Left lung (tissue), 10 donors: ENCODE data around the gene RPL37A. TPM values are rescaled to one million over a fixed set of nuclear protein-coding genes. Genes with fewer than 3 reads are reported as not detected.

ENCODE experiments used
- ATAC-seq: fragments of 200-7000 bp; cut with Tn5 transposase; one replicate; pipeline ENCODE4 v1.9.1; 2020; ENCODE audit warnings: moderate library complexity
- DNase-seq, 4 donors: peaks; one replicate each; pipeline ENCODE4 v3.0.0-alpha.2; 2013 to 2020
- H3K27ac ChIP-seq, 2 donors: fragments of 200-600 bp; sonication (generic) in 1 of 2; one replicate each; pipeline versions ENCODE4 v1.5.0 to v1.8.0; 2020 to 2021
- H3K27me3 ChIP-seq, 2 donors: fragments of 200-600 bp; sonication (generic) in 1 of 2; one replicate each; pipeline versions ENCODE4 v1.5.0 to v1.8.0; 2020 to 2021
- H3K36me3 ChIP-seq, 2 donors: fragments of 200-600 bp; sonication (generic) in 1 of 2; one replicate each; pipeline versions ENCODE4 v1.5.0 to v1.8.0; 2020 to 2021
- H3K4me1 ChIP-seq, 2 donors: fragments of 200-600 bp; one replicate each; pipeline ENCODE4 v1.8.0; 2021
- H3K4me3 ChIP-seq, 2 donors: fragments of 200-600 bp; sonication (generic) in 1 of 2; one replicate each; pipeline versions ENCODE4 v1.5.0 to v1.8.0; 2020 to 2021; ENCODE audit warnings: mild to moderate bottlenecking in 1 of 2
- H3K9me3 ChIP-seq, 2 donors: fragments of 200-600 bp; sonication (generic) in 1 of 2; one replicate each; pipeline versions ENCODE4 v1.5.0 to v1.8.0; 2020 to 2021
- CTCF ChIP-seq, 2 donors: fragments of 200-600 bp; sonication (generic) in 1 of 2; IDR thresholded peaks; one replicate each; pipeline versions ENCODE4 v1.5.0 to v1.8.0; 2021; ENCODE audit warnings: antibody characterized with exemption in 2 of 2
- intact Hi-C, 2 donors: fragments of 100-400 bp; cut with DNase I; formaldehyde crosslinking; loops; one replicate each; pipeline versions ENCODE4 v1.11.2 to v1.14.2; 2022
- polyA plus RNA-seq, 6 donors: library from polyadenylated mRNA; unstranded; fragments of 120-200 nt; gene quantifications; one replicate each; pipeline ENCODE4 v1.2.1, GENCODE V29; 2013; ENCODE audit not compliant: insufficient read length in 6 of 6
- total RNA-seq, 2 donors: library from RNA; stranded (reverse); fragmentation: NEBNext Ultra II Directional; extraction: Animal tissue kit (Norgen Biotek cat#: 25700); gene quantifications; one replicate each; pipeline ENCODE4 v1.2.1, GENCODE V29; 2021
- donor health status: DM: no; HTN: yes; CAD: no.
- donor health status: DM: no; HTN: no; CAD: no.

The RPL37A gene
- total and polyA plus RNA-seq, 8 donors, result 1,937 to 3,203 (median 2,820) TPM

GRCh38 chr2:216491793-216492596 is 6.6 kb upstream of the RPL37A start:
- Histone ChIP-seq H3K27ac (no peak overlapping the region), H3K4me3 (no peak overlapping the region), H3K36me3 (no peaks in the 10 kb centered on the region), H3K9me3 (no peaks in the 10 kb centered on the region), H3K27me3 (no peaks in the 10 kb centered on the region), H3K4me1 (peaks cover 0 to 20% of the 10 kb centered on the region in 2 donors)
- no peak for TF ChIP-seq CTCF (IDR thresholded peaks at IDR 0.05)
- ATAC-seq (peak; percentile 67), DNase-seq (peak in 2 of 4 donors; percentile 16 to 68)
- intact Hi-C loops, result no loop called here

- no peak overlapping the region for H3K27ac ChIP-seq
- no peaks in the 10 kb centered on the region for H3K36me3 ChIP-seq
- no peak for TF ChIP-seq CTCF (IDR thresholded peaks at IDR 0.05)
- peak; percentile 57 for ATAC-seq
- no peaks in the 10 kb centered on the region for H3K27me3 ChIP-seq
- H3K4me1 ChIP-seq, result peaks cover 5 to 28% of the 10 kb centered on the region in 2 donors
- no peak for DNase-seq
- H3K4me3 ChIP-seq, result no peak overlapping the region
- no peaks in the 10 kb centered on the region for H3K9me3 ChIP-seq
- intact Hi-C loops, result no loop called here
Observed at GRCh38 chr2:216492597-216493333, 5.9 kb upstream of the RPL37A start.

- H3K36me3 ChIP-seq, result no peaks in the 10 kb centered on the region
- TF ChIP-seq CTCF (IDR thresholded peaks at IDR 0.05), result no peak
- H3K9me3 ChIP-seq, result no peaks in the 10 kb centered on the region
- no peak for DNase-seq
- no peak for ATAC-seq
- H3K27me3 ChIP-seq, result no peaks in the 10 kb centered on the region
- no peak overlapping the region for H3K4me3 ChIP-seq
- no peak overlapping the region for H3K27ac ChIP-seq
- intact Hi-C loops, result no loop called here
- peaks cover 8 to 33% of the 10 kb centered on the region in 2 donors for H3K4me1 ChIP-seq
Observed at GRCh38 chr2:216493334-216493685, 5.3 kb upstream of the RPL37A start.

GRCh38 chr2:216495656-216496055 is 3.0 kb upstream of the RPL37A start:
- DNase-seq (no peak), ATAC-seq (no peak)
- no peak overlapping the region for H3K27ac ChIP-seq
- no peak for TF ChIP-seq CTCF (IDR thresholded peaks at IDR 0.05)
- intact Hi-C loops, result no loop called here
- H3K36me3 ChIP-seq, result peaks cover 7 to 10% of the 10 kb centered on the region in 2 donors
- H3K4me3 ChIP-seq, result no peak overlapping the region
- peaks cover 20 to 41% of the 10 kb centered on the region in 2 donors for H3K4me1 ChIP-seq
- no peaks in the 10 kb centered on the region for H3K27me3 ChIP-seq
- no peaks in the 10 kb centered on the region for H3K9me3 ChIP-seq

GRCh38 chr2:216497382-216498069 is 1.1 kb upstream of the RPL37A start:
- Histone ChIP-seq H3K4me3 (peak overlapping the region; percentile 64 to 92), H3K36me3 (peaks cover 8 to 29% of the 10 kb centered on the region in 2 donors), H3K27me3 (no peaks in the 10 kb centered on the region), H3K9me3 (no peaks in the 10 kb centered on the region), H3K4me1 (peaks cover 24 to 52% of the 10 kb centered on the region in 2 donors), H3K27ac (peak overlapping the region; percentile 85 to 93)
- intact Hi-C loops, result no loop called here
- DNase-seq (no peak), ATAC-seq (no peak)
- TF ChIP-seq CTCF (IDR thresholded peaks at IDR 0.05), result no peak
